GM12878 (cell line): ENCODE data around the gene HEYL. TPM values are rescaled to one million over a fixed set of nuclear protein-coding genes. Genes with fewer than 3 reads are reported as not detected.

Experiments used
- ATAC-seq: fragments of 200-7000 bp; cut with Tn5 transposase; 3 replicates; pipeline ENCODE4 v1.9.1; 2020; ENCODE audit warnings: mild to moderate bottlenecking, moderate library complexity
- BruUV-seq: library from RNA; stranded (reverse); fragments of 400-500 nt; replicated peaks from 2 replicates; lab custom pipeline; 2021; lab: Mats Ljungman, UMichigan
- CTCF ChIA-PET: fragments of 300-600 bp; sonication (Branson Sonifier 250); formaldehyde crosslinking; extraction: SDS; loops from one replicate; lab custom pipeline; 2021; ENCODE audit warnings: inconsistent platforms; lab: Yijun Ruan, JAX
- POLR2A ChIA-PET: fragments of 350-600 bp; formaldehyde crosslinking; extraction: SDS; loops from one replicate; lab custom pipeline; 2021; ENCODE audit warnings: inconsistent platforms; lab: Charles Lee
- RAD21 ChIA-PET: fragments of 300-600 bp; sonication (Branson Sonifier 250); formaldehyde crosslinking; loops from one replicate; lab custom pipeline; 2023; ENCODE audit warnings: antibody characterized with exemption; ENCODE audit not compliant: unreplicated experiment; lab: Charles Lee
- SMC1A ChIA-PET: fragments of 300-600 bp; sonication (Branson Sonifier 250); formaldehyde crosslinking; loops from one replicate; lab custom pipeline; 2023; ENCODE audit not compliant: unreplicated experiment, uncharacterized antibody; lab: Charles Lee
- DNase-seq: peaks from one replicate; pipeline ENCODE4 v3.0.0-alpha.2; 2011; ENCODE audit warnings: low read depth, low spot score
- FAIRE-seq: peaks from 3 replicates; lab custom pipeline; 2011; peaks lifted over from hg19 to GRCh38; lab: Jason Lieb, UNC
- H2AFZ ChIP-seq: 2 replicates; pipeline ENCODE4 v1.6.0; 2011; ENCODE audit warnings: low read depth, low read length, control low read depth; ENCODE audit not compliant: control insufficient read depth
- H3K27ac ChIP-seq: 2 replicates; pipeline ENCODE4 v1.5.1; 2011; ENCODE audit warnings: control low read depth; ENCODE audit not compliant: control insufficient read depth, insufficient read depth
- H3K27me3 ChIP-seq, 2 experiments: replicated peaks in 1 of 2; 2 replicates each; pipeline versions ENCODE4 v1.6.0 to v1.6.1; 2011; ENCODE audit warnings: low read length in 1 of 2; ENCODE audit not compliant: control insufficient read depth in 2 of 2, insufficient read depth in 2 of 2
- H3K36me3 ChIP-seq, 2 experiments: 2 replicates each; pipeline ENCODE4 v1.5.1; 2011; ENCODE audit warnings: low read length in 1 of 2; ENCODE audit not compliant: control insufficient read depth in 2 of 2, insufficient read depth in 2 of 2
- H3K4me1 ChIP-seq: 2 replicates; pipeline ENCODE4 v1.6.1; 2011; ENCODE audit warnings: mild to moderate bottlenecking, low read length, moderate library complexity, mixed read lengths; ENCODE audit not compliant: control insufficient read depth, insufficient read depth
- H3K4me2 ChIP-seq: 2 replicates; pipeline ENCODE4 v1.6.0; 2011; ENCODE audit warnings: control low read depth; ENCODE audit not compliant: control insufficient read depth, insufficient read depth
- H3K4me3 ChIP-seq: fragments of 200-600 bp; sonication (generic); 2 replicates; pipeline ENCODE4 v1.5.1; 2016
- H3K79me2 ChIP-seq: 2 replicates; pipeline ENCODE4 v1.6.0; 2011; ENCODE audit warnings: low read length; ENCODE audit not compliant: control insufficient read depth, insufficient read depth
- H3K9ac ChIP-seq: 2 replicates; pipeline ENCODE4 v1.8.0; 2011; ENCODE audit warnings: low read length, control low read depth, mixed read lengths; ENCODE audit not compliant: control insufficient read depth, insufficient read depth
- H3K9me3 ChIP-seq: replicated peaks from 3 replicates; pipeline ENCODE4 v1.5.1; 2011; ENCODE audit warnings: mild to moderate bottlenecking, low read length; ENCODE audit not compliant: control insufficient read depth, insufficient read depth
- H4K20me1 ChIP-seq: 2 replicates; pipeline ENCODE4 v1.6.0; 2011; ENCODE audit not compliant: control insufficient read depth, insufficient read depth
- BCL3 ChIP-seq: IDR thresholded peaks from 2 replicates; pipeline ENCODE4 v1.6.1; 2011; ENCODE audit warnings: borderline replicate concordance, low read depth, mild to moderate bottlenecking, moderate library complexity, low read length; ENCODE audit not compliant: insufficient read depth, poor library complexity, severe bottlenecking
- KDM1A ChIP-seq: fragments of 200-600 bp; sonication (generic); IDR thresholded peaks from 2 replicates; pipeline ENCODE4 v1.6.1; 2016; ENCODE audit warnings: borderline replicate concordance
- SKIL ChIP-seq: fragments of 450-650 bp; IDR thresholded peaks from 2 replicates; pipeline ENCODE4 v1.6.1; 2017; ENCODE audit warnings: mild to moderate bottlenecking, low read depth, inconsistent platforms; ENCODE audit not compliant: poor library complexity, severe bottlenecking
- WGBS: methylation state at CpG from one replicate; pipeline ENCODE4 v1.1.6; 2016; ENCODE audit warnings: low lambda C conversion rate; ENCODE audit not compliant: insufficient replicate concordance, insufficient coverage; ENCODE audit errors: missing lambda C conversion rate; 5-methylcytosine and 5-hydroxymethylcytosine counted together
- in situ Hi-C: fragments of 300-500 bp; cut with MboI; formaldehyde crosslinking; loops from 9 replicates; pipeline ENCODE4 v1.14.3; 2018; ENCODE audit warnings: mixed read lengths
- intact Hi-C: fragments of 100-400 bp; cut with micrococcal nuclease; formaldehyde crosslinking; loops from one replicate; pipeline ENCODE4 v1.14.2; 2022; ENCODE audit not compliant: unreplicated experiment
- polyA plus RNA-seq, 11 experiments: library from polyadenylated mRNA; depleted of rRNA in 4 of 11; unstranded in 6 of 11; stranded (reverse) in 5 of 11; fragments of >200 nt; fragmentation: Nextera tagmentation in 4 of 11; fragmentation: Illumina TruSeq in 1 of 11; extraction: Ambion mirVana in 4 of 11; extraction: Trizol in 1 of 11; gene quantifications; 1 replicate in 1 of 11; 2 replicates in 10 of 11; pipeline versions ENCODE4 v1.2.1 to v1.2.3, GENCODE V29; 2011 to 2016; ENCODE audit warnings: inconsistent platforms in 2 of 11, missing spikeins in 2 of 11, low read depth in 1 of 11
- total RNA-seq, 4 experiments: library from RNA; depleted of rRNA in 3 of 4; stranded (reverse); fragments of >200 nt in 3 of 4; fragmentation: Illumina TruSeq in 1 of 4; extraction: Trizol in 1 of 4; gene quantifications; 2 replicates each; pipeline versions ENCODE4 v1.2.1 to v1.2.3, GENCODE V29; 2013 to 2021
- TF ChIP-seq, protein P1 (sequence below): fragments of 450-650 bp; IDR thresholded peaks from 2 replicates; pipeline ENCODE4 v1.6.1; 2017; ENCODE audit warnings: low read depth, mild to moderate bottlenecking, moderate library complexity
- TF ChIP-seq, protein P2 (sequence below): IDR thresholded peaks from 2 replicates; pipeline ENCODE4 v1.6.1; 2012; ENCODE audit warnings: low read length, inconsistent platforms

Gene HEYL
- total and polyA plus RNA-seq, 10 of the 15 experiments (the other 5 are each of a cell fraction or from before 2014, with no cell fraction given), result under 0.01 to 0.04 TPM; not detected in 8

- H3K4me3 ChIP-seq, result no peak overlapping the region
- peaks cover 3% of the 10 kb centered on the region; the same call in 1 of the 2 replicates for H3K4me1 ChIP-seq
- intact Hi-C loops, result loop anchor here (5.0 to 10.0 kb wide), 2 partner anchors 68 to 549 kb away; no protein-coding TSS in a partner anchor
- H3K27me3 ChIP-seq, result no peaks in the 10 kb centered on the region; a peak in 1 of 4 replicates
- H4K20me1 ChIP-seq, result no peaks in the 10 kb centered on the region
- CTCF ChIA-PET, result interaction anchor here (0.8 to 11.1 kb wide), 13 partner anchors 11 to 244 kb away, joined by 3 to 312 read pairs (median 4); partner anchors contain the start of gene NT5C1A
- no peaks in the 10 kb centered on the region for H3K79me2 ChIP-seq
- 58% methylated on average over 7 of the region's 7 CpGs for WGBS
- no peaks in the 10 kb centered on the region for H3K9me3 ChIP-seq
- no peak overlapping the region for H3K4me2 ChIP-seq
- POLR2A ChIA-PET, result no interaction called here
- FAIRE-seq, result no peak
- no peak for DNase-seq
- no peak for ATAC-seq
- in situ Hi-C loops, result no loop called here
- SMC1A ChIA-PET, result interaction anchor here (0.7 to 4.7 kb wide), 3 partner anchors 49 to 299 kb away, joined by 4 to 35 read pairs (median 6); no protein-coding TSS in a partner anchor
- H2AFZ ChIP-seq, result no peak overlapping the region
- no peak overlapping the region for H3K9ac ChIP-seq
- H3K36me3 ChIP-seq, result no peaks in the 10 kb centered on the region
- BruUV-seq, result no TSS peak
- TF ChIP-seq BCL3 (no peak), SKIL (no peak), KDM1A (no peak)
- TF ChIP-seq, protein P1, sequence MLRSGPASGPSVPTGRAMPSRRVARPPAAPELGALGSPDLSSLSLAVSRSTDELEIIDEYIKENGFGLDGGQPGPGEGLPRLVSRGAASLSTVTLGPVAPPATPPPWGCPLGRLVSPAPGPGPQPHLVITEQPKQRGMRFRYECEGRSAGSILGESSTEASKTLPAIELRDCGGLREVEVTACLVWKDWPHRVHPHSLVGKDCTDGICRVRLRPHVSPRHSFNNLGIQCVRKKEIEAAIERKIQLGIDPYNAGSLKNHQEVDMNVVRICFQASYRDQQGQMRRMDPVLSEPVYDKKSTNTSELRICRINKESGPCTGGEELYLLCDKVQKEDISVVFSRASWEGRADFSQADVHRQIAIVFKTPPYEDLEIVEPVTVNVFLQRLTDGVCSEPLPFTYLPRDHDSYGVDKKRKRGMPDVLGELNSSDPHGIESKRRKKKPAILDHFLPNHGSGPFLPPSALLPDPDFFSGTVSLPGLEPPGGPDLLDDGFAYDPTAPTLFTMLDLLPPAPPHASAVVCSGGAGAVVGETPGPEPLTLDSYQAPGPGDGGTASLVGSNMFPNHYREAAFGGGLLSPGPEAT, result no peak
- TF ChIP-seq, protein P2, sequence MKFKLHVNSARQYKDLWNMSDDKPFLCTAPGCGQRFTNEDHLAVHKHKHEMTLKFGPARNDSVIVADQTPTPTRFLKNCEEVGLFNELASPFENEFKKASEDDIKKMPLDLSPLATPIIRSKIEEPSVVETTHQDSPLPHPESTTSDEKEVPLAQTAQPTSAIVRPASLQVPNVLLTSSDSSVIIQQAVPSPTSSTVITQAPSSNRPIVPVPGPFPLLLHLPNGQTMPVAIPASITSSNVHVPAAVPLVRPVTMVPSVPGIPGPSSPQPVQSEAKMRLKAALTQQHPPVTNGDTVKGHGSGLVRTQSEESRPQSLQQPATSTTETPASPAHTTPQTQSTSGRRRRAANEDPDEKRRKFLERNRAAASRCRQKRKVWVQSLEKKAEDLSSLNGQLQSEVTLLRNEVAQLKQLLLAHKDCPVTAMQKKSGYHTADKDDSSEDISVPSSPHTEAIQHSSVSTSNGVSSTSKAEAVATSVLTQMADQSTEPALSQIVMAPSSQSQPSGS, result no peak
- no peak overlapping the region for H3K27ac ChIP-seq
- RAD21 ChIA-PET, result interaction anchor here (1.4 to 3.0 kb wide), 5 partner anchors 43 to 555 kb away, joined by 3 to 34 read pairs (median 5); no protein-coding TSS in a partner anchor
These were observed 14.8 kb upstream of the HEYL start for GRCh38 chr1:39654291-39654690.
